GM23338 (cell line): ENCODE results near the gene COX4I1. TPM values are rescaled to one million over a fixed set of nuclear protein-coding genes. Genes with fewer than 3 reads are reported as not detected.

Experiments used
- ATAC-seq: fragments of 200-7000 bp; cut with Tn5 transposase; 3 replicates; pipeline ENCODE4 v1.9.1; 2020
- DNase-seq: peaks from one replicate; pipeline ENCODE4 v3.0.0-alpha.2; 2015; ENCODE audit warnings: low spot score
- H2AFZ ChIP-seq: fragments of 200-600 bp; sonication (generic); 2 replicates; pipeline ENCODE4 v1.8.0; 2016; ENCODE audit warnings: antibody characterized with exemption, mild to moderate bottlenecking, moderate library complexity
- H3F3A ChIP-seq: fragments of 200-600 bp; sonication (generic); replicated peaks from 2 replicates; pipeline ENCODE4 v1.8.0; 2017; ENCODE audit warnings: antibody characterized with exemption, mixed run types, low read depth
- H3K27ac ChIP-seq: fragments of 200-600 bp; sonication (generic); 2 replicates; pipeline ENCODE4 v1.6.1; 2016; ENCODE audit warnings: low read depth
- H3K27me3 ChIP-seq: fragments of 200-600 bp; sonication (generic); 2 replicates; pipeline ENCODE4 v1.8.0; 2016; ENCODE audit warnings: mild to moderate bottlenecking, mixed run types, moderate library complexity; ENCODE audit not compliant: insufficient read depth
- H3K36me3 ChIP-seq: fragments of 200-600 bp; sonication (generic); 2 replicates; pipeline ENCODE4 v1.8.0; 2016; ENCODE audit warnings: mild to moderate bottlenecking; ENCODE audit not compliant: insufficient read depth
- H3K4me1 ChIP-seq: fragments of 200-600 bp; sonication (generic); 2 replicates; pipeline ENCODE4 v1.8.0; 2016; ENCODE audit warnings: mild to moderate bottlenecking, moderate library complexity; ENCODE audit not compliant: insufficient read depth
- H3K4me2 ChIP-seq: fragments of 200-600 bp; sonication (generic); 2 replicates; pipeline ENCODE4 v1.7.1; 2017; ENCODE audit warnings: mixed run types
- H3K4me3 ChIP-seq: fragments of 200-600 bp; sonication (generic); 2 replicates; pipeline ENCODE4 v1.6.1; 2016; ENCODE audit warnings: mixed run types
- H3K79me2 ChIP-seq: fragments of 200-600 bp; sonication (generic); replicated peaks from 2 replicates; pipeline ENCODE4 v1.8.0; 2017; ENCODE audit warnings: mild to moderate bottlenecking; ENCODE audit not compliant: insufficient read depth
- H3K9me2 ChIP-seq: fragments of 200-600 bp; sonication (generic); 2 replicates; pipeline ENCODE4 v1.8.0; 2017; ENCODE audit not compliant: insufficient read depth
- H4K20me1 ChIP-seq: fragments of 200-600 bp; sonication (generic); replicated peaks from 2 replicates; pipeline ENCODE4 v1.8.0; 2017; ENCODE audit warnings: mild to moderate bottlenecking; ENCODE audit not compliant: insufficient read depth
- H3K27ac Mint-ChIP-seq: 2 replicates; pipeline ENCODE4 v1.8.0; 2020; ENCODE audit warnings: inconsistent platforms, mild to moderate bottlenecking, moderate library complexity, mixed read lengths
- H3K27me3 Mint-ChIP-seq: 3 replicates; pipeline ENCODE4 v1.8.0; 2022; ENCODE audit warnings: low read depth, mild to moderate bottlenecking, moderate library complexity, mixed read lengths, inconsistent platforms; ENCODE audit not compliant: insufficient read depth, poor library complexity
- H3K36me3 Mint-ChIP-seq: 3 replicates; pipeline ENCODE4 v1.8.0; 2021; ENCODE audit warnings: low read depth, mild to moderate bottlenecking, inconsistent platforms, moderate library complexity, mixed read lengths
- H3K4me1 Mint-ChIP-seq: 3 replicates; pipeline ENCODE4 v1.8.0; 2020; ENCODE audit warnings: mild to moderate bottlenecking, inconsistent platforms, mixed read lengths
- H3K4me3 Mint-ChIP-seq: 3 replicates; pipeline ENCODE4 v1.8.0; 2021; ENCODE audit warnings: moderate library complexity, mild to moderate bottlenecking, inconsistent platforms, mixed read lengths
- H3K9me3 Mint-ChIP-seq: 3 replicates; pipeline ENCODE4 v1.8.0; 2020; ENCODE audit warnings: moderate library complexity, mild to moderate bottlenecking, inconsistent platforms, mixed read lengths
- EZH2 ChIP-seq: fragments of 200-600 bp; sonication (generic); IDR thresholded peaks from one replicate; pipeline ENCODE4 v1.8.0; 2017; ENCODE audit warnings: antibody characterized with exemption, mild to moderate bottlenecking, low read depth; ENCODE audit not compliant: unreplicated experiment
- NANOG ChIP-seq: IDR thresholded peaks from 2 replicates; pipeline ENCODE4 v1.6.1; 2016; ENCODE audit warnings: antibody characterized with exemption, borderline replicate concordance
- POLR2AphosphoS5 ChIP-seq: IDR thresholded peaks from 2 replicates; pipeline ENCODE4 v1.6.1; 2016; ENCODE audit warnings: antibody characterized with exemption, low read depth
- STAT1 ChIP-seq: IDR thresholded peaks from one replicate; pipeline ENCODE4 v1.6.1; 2016; ENCODE audit warnings: antibody characterized with exemption; ENCODE audit not compliant: unreplicated experiment
- ZNF114 ChIP-seq: fragments of 250-450 bp; sonication (Bioruptor Pico); IDR thresholded peaks from 2 replicates; pipeline ENCODE4 v1.5.0; 2020; ENCODE audit warnings: mild to moderate bottlenecking, moderate library complexity
- ZNF331 ChIP-seq: fragments of 250-450 bp; sonication (Bioruptor Pico); IDR thresholded peaks from 2 replicates; pipeline ENCODE4 v1.5.0; 2020; ENCODE audit warnings: low read depth, mild to moderate bottlenecking, moderate library complexity
- polyA plus RNA-seq: library from polyadenylated mRNA; unstranded; fragments of >200 nt; fragmentation: Nextera tagmentation; extraction: Ambion mirVana; gene quantifications from 2 replicates; pipeline ENCODE4 v1.2.1, GENCODE V29; 2016
- total RNA-seq: library from RNA; depleted of rRNA; stranded (reverse); fragments of >200 nt; shearing (Covaris generic); gene quantifications from 2 replicates; pipeline ENCODE4 v1.2.3, GENCODE V29; 2014
- TF ChIP-seq, protein P1 (sequence below): IDR thresholded peaks from one replicate; pipeline ENCODE4 v1.6.1; 2018; ENCODE audit warnings: antibody characterized with exemption; ENCODE audit not compliant: unreplicated experiment
- TF ChIP-seq, protein P2 (sequence below): fragments of 250-450 bp; sonication (Bioruptor Pico); IDR thresholded peaks from 2 replicates; pipeline ENCODE4 v1.5.0; 2020; ENCODE audit warnings: mild to moderate bottlenecking, moderate library complexity
- TF ChIP-seq, protein P3 (sequence below): IDR thresholded peaks from 2 replicates; pipeline ENCODE4 v1.6.1; 2016; ENCODE audit warnings: antibody characterized with exemption

Gene COX4I1
- total and polyA plus RNA-seq, 2 experiments from 2014 or later: 329 to 1,008 TPM

DNA sequence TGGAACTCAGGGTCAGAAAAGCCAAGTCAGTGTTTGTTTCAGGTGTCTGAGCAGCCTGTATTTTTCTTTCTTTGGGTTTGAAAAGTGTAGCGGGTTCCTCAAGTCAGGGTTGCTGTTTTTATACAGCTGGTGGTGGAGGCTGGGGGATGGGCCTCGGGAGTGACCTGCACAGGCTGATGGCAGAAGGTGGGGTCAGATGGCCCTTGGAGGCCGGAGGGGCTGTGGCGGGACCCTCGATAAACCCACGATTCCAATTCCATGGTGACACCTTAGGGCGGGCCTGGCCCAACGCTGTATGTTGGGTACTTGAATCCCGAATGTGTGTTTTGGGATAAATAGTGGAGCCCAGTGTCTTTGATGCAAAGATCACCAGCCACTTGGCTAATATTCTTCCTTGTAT lies 28.7 kb downstream of the COX4I1 start:
- Mint-ChIP-seq H3K4me3 (no peak overlapping the region), H3K27me3 (peaks cover 3% of the 10 kb centered on the region), H3K9me3 (peaks cover 10% of the 10 kb centered on the region), H3K27ac (no peak overlapping the region), H3K4me1 (no peaks in the 10 kb centered on the region; the same call in 2 of the 3 replicates), H3K36me3 (peaks cover 8% of the 10 kb centered on the region)
- H3K27me3 ChIP-seq: no peaks in the 10 kb centered on the region
- H3F3A ChIP-seq: no peaks in the 10 kb centered on the region
- H3K4me3 ChIP-seq: no peak overlapping the region
- no peak for TF ChIP-seq EZH2
- TF ChIP-seq NANOG: no peak
- no peak for TF ChIP-seq STAT1
- no peaks in the 10 kb centered on the region for H3K36me3 ChIP-seq
- no peaks in the 10 kb centered on the region for H4K20me1 ChIP-seq
- DNase-seq (no peak), ATAC-seq (no peak)
- no peak overlapping the region for H2AFZ ChIP-seq
- H3K27ac ChIP-seq: no peak overlapping the region
- peaks cover 7% of the 10 kb centered on the region; the same call in 1 of the 2 replicates for H3K9me2 ChIP-seq
- H3K4me2 ChIP-seq: no peak overlapping the region
- H3K4me1 ChIP-seq: no peaks in the 10 kb centered on the region
- H3K79me2 ChIP-seq: no peaks in the 10 kb centered on the region

DNA sequence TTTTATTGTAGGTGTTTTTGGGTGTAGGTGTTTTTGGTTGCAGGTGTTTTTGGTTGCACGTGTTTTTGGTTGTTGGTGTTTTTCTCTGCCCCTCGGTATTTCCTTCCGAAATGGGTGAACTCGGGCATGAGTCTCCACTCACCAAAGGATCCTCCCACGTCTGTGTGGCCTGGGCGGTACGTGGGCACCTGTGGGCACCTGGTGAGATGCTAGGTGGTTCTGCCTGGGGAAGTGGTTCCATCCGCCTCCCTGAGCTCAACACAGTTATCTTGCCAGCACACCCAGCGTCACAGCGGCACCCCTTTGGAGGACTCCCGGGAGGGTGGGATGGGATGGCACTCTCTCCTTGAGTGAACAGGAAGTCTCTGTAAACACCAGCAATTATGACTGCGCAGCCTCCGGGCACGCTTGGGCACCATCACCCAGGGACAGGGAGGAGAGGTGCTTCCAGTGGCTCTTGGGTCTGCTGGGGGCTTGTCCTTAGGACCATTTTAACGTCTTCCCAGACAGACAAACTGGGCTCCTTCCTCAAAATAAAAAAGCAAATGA lies 29.8 kb downstream of the COX4I1 start:
- no peak for DNase-seq
- H3K4me2 ChIP-seq: no peak overlapping the region
- Mint-ChIP-seq H3K27me3 (peaks cover 3% of the 10 kb centered on the region), H3K4me3 (no peak overlapping the region), H3K4me1 (no peaks in the 10 kb centered on the region; the same call in 2 of the 3 replicates), H3K36me3 (peaks cover 10% of the 10 kb centered on the region), H3K27ac (no peak overlapping the region), H3K9me3 (peaks cover 18% of the 10 kb centered on the region)
- no peaks in the 10 kb centered on the region for H3K9me2 ChIP-seq
- no peaks in the 10 kb centered on the region for H3K27me3 ChIP-seq
- no peak overlapping the region for H3K27ac ChIP-seq
- H3K4me1 ChIP-seq: no peaks in the 10 kb centered on the region
- no peaks in the 10 kb centered on the region for H3K36me3 ChIP-seq
- H4K20me1 ChIP-seq: no peaks in the 10 kb centered on the region
- no peaks in the 10 kb centered on the region for H3F3A ChIP-seq
- no peak overlapping the region for H3K4me3 ChIP-seq
- no peak overlapping the region for H2AFZ ChIP-seq
- ATAC-seq: no peak
- no peaks in the 10 kb centered on the region for H3K79me2 ChIP-seq
- TF ChIP-seq, protein P1, sequence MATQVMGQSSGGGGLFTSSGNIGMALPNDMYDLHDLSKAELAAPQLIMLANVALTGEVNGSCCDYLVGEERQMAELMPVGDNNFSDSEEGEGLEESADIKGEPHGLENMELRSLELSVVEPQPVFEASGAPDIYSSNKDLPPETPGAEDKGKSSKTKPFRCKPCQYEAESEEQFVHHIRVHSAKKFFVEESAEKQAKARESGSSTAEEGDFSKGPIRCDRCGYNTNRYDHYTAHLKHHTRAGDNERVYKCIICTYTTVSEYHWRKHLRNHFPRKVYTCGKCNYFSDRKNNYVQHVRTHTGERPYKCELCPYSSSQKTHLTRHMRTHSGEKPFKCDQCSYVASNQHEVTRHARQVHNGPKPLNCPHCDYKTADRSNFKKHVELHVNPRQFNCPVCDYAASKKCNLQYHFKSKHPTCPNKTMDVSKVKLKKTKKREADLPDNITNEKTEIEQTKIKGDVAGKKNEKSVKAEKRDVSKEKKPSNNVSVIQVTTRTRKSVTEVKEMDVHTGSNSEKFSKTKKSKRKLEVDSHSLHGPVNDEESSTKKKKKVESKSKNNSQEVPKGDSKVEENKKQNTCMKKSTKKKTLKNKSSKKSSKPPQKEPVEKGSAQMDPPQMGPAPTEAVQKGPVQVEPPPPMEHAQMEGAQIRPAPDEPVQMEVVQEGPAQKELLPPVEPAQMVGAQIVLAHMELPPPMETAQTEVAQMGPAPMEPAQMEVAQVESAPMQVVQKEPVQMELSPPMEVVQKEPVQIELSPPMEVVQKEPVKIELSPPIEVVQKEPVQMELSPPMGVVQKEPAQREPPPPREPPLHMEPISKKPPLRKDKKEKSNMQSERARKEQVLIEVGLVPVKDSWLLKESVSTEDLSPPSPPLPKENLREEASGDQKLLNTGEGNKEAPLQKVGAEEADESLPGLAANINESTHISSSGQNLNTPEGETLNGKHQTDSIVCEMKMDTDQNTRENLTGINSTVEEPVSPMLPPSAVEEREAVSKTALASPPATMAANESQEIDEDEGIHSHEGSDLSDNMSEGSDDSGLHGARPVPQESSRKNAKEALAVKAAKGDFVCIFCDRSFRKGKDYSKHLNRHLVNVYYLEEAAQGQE: no peak
- TF ChIP-seq EZH2: no peak
- TF ChIP-seq, protein P2, sequence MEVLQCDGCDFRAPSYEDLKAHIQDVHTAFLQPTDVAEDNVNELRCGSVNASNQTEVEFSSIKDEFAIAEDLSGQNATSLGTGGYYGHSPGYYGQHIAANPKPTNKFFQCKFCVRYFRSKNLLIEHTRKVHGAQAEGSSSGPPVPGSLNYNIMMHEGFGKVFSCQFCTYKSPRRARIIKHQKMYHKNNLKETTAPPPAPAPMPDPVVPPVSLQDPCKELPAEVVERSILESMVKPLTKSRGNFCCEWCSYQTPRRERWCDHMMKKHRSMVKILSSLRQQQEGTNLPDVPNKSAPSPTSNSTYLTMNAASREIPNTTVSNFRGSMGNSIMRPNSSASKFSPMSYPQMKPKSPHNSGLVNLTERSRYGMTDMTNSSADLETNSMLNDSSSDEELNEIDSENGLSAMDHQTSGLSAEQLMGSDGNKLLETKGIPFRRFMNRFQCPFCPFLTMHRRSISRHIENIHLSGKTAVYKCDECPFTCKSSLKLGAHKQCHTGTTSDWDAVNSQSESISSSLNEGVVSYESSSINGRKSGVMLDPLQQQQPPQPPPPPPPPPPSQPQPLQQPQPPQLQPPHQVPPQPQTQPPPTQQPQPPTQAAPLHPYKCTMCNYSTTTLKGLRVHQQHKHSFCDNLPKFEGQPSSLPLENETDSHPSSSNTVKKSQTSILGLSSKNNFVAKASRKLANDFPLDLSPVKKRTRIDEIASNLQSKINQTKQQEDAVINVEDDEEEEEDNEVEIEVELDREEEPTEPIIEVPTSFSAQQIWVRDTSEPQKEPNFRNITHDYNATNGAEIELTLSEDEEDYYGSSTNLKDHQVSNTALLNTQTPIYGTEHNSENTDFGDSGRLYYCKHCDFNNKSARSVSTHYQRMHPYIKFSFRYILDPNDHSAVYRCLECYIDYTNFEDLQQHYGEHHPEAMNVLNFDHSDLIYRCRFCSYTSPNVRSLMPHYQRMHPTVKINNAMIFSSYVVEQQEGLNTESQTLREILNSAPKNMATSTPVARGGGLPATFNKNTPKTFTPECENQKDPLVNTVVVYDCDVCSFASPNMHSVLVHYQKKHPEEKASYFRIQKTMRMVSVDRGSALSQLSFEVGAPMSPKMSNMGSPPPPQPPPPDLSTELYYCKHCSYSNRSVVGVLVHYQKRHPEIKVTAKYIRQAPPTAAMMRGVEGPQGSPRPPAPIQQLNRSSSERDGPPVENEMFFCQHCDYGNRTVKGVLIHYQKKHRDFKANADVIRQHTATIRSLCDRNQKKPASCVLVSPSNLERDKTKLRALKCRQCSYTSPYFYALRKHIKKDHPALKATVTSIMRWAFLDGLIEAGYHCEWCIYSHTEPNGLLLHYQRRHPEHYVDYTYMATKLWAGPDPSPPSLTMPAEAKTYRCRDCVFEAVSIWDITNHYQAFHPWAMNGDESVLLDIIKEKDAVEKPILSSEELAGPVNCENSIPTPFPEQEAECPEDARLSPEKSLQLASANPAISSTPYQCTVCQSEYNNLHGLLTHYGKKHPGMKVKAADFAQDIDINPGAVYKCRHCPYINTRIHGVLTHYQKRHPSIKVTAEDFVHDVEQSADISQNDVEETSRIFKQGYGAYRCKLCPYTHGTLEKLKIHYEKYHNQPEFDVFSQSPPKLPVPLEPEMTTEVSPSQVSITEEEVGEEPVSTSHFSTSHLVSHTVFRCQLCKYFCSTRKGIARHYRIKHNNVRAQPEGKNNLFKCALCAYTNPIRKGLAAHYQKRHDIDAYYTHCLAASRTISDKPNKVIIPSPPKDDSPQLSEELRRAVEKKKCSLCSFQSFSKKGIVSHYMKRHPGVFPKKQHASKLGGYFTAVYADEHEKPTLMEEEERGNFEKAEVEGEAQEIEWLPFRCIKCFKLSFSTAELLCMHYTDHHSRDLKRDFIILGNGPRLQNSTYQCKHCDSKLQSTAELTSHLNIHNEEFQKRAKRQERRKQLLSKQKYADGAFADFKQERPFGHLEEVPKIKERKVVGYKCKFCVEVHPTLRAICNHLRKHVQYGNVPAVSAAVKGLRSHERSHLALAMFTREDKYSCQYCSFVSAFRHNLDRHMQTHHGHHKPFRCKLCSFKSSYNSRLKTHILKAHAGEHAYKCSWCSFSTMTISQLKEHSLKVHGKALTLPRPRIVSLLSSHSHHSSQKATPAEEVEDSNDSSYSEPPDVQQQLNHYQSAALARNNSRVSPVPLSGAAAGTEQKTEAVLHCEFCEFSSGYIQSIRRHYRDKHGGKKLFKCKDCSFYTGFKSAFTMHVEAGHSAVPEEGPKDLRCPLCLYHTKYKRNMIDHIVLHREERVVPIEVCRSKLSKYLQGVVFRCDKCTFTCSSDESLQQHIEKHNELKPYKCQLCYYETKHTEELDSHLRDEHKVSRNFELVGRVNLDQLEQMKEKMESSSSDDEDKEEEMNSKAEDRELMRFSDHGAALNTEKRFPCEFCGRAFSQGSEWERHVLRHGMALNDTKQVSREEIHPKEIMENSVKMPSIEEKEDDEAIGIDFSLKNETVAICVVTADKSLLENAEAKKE: no peak
- no peak for TF ChIP-seq ZNF331 (CRISPR knock-in tag)
- TF ChIP-seq ZNF114 (CRISPR knock-in tag): no peak
- no peak for TF ChIP-seq POLR2AphosphoS5
- TF ChIP-seq, protein P3, sequence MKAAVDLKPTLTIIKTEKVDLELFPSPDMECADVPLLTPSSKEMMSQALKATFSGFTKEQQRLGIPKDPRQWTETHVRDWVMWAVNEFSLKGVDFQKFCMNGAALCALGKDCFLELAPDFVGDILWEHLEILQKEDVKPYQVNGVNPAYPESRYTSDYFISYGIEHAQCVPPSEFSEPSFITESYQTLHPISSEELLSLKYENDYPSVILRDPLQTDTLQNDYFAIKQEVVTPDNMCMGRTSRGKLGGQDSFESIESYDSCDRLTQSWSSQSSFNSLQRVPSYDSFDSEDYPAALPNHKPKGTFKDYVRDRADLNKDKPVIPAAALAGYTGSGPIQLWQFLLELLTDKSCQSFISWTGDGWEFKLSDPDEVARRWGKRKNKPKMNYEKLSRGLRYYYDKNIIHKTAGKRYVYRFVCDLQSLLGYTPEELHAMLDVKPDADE: no peak
